Measurements from ENCODE around the gene FBXO8. TPM values are rescaled to one million over a fixed set of nuclear protein-coding genes. Genes with fewer than 3 reads are reported as not detected.

FBXO8 gene
- total RNA-seq, 1 experiment from 2014 or later, result 5.8 TPM

- ChIA-PET POLR2A (interaction anchor here (0.5 kb wide), 1 partner anchor 149 kb away, joined by 3 read pairs; no protein-coding TSS in a partner anchor), CTCF (interaction anchor here (0.7 kb wide), 1 partner anchor 38 kb away, joined by 4 read pairs; no protein-coding TSS in a partner anchor)
- Histone ChIP-seq H3K36me3 (ENCODE audit: control insufficient read depth, insufficient read depth, low read length) (no peaks in the 10 kb centered on the region), H3K4me3 (ENCODE audit: low read depth in 2 of 2, low read length in 2 of 2) (no peak overlapping the region), H3K9me3 (ENCODE audit: control insufficient read depth, insufficient read depth, low read depth, low read length) (no peaks in the 10 kb centered on the region), H3K4me1 (ENCODE audit: control insufficient read depth, insufficient read depth, low read length) (no peaks in the 10 kb centered on the region), H3K27ac (ENCODE audit: low read length) (no peak overlapping the region), H3K27me3 (ENCODE audit: control insufficient read depth, insufficient read depth, low read length) (no peaks in the 10 kb centered on the region)
- no TSS peak for BruUV-seq (replicated peaks)
- ATAC-seq (no peak), DNase-seq (ENCODE audit: low read depth, low spot score) (peak; percentile 10)
- no peak for TF ChIP-seq POLR2AphosphoS5 (IDR thresholded peaks at IDR 0.05; ENCODE audit: low read depth, low read length)
- no peak for TF ChIP-seq REST (IDR thresholded peaks at IDR 0.05; ENCODE audit: insufficient read depth in 1 of 2, low read depth in 2 of 2, low read length in 1 of 2)
- no peak for TF ChIP-seq TCF7L2 (IDR thresholded peaks at IDR 0.05; ENCODE audit: low read depth, low read length)
- TF ChIP-seq SIN3A (IDR thresholded peaks at IDR 0.05; ENCODE audit: borderline replicate concordance, insufficient read depth, low read depth, low read length), result no peak
- TF ChIP-seq CTCF (IDR thresholded peaks at IDR 0.05), result peak; percentile 37; the same call in 1 of the 2 replicates
- intact Hi-C loops (cut with micrococcal nuclease; ENCODE audit: unreplicated experiment), result loop anchor here (5.0 to 10.0 kb wide), 2 partner anchors 97 to 164 kb away; no protein-coding TSS in a partner anchor
- in situ Hi-C loops (cut with HindIII; ENCODE audit: low pct_unique_long_range_greater_than_20kb, low sequenced_read_pairs), result no loop called here
Measured at GRCh38 chr4:174318829-174319764, 35.6 kb upstream of the FBXO8 start.

GRCh38 chr4:174317531-174317930 is 34.1 kb upstream of the FBXO8 start:
- no TSS peak for BruUV-seq (replicated peaks)
- DNase-seq (ENCODE audit: low read depth, low spot score) (no peak), ATAC-seq (no peak)
- no peak for TF ChIP-seq POLR2AphosphoS5 (IDR thresholded peaks at IDR 0.05; ENCODE audit: low read depth, low read length)
- no peak for TF ChIP-seq TCF7L2 (IDR thresholded peaks at IDR 0.05; ENCODE audit: low read depth, low read length)
- no peak for TF ChIP-seq CTCF (IDR thresholded peaks at IDR 0.05)
- TF ChIP-seq REST (IDR thresholded peaks at IDR 0.05; ENCODE audit: insufficient read depth in 1 of 2, low read depth in 2 of 2, low read length in 1 of 2), result no peak
- TF ChIP-seq SIN3A (IDR thresholded peaks at IDR 0.05; ENCODE audit: borderline replicate concordance, insufficient read depth, low read depth, low read length), result no peak
- Histone ChIP-seq H3K27ac (ENCODE audit: low read length) (no peak overlapping the region), H3K4me1 (ENCODE audit: control insufficient read depth, insufficient read depth, low read length) (no peaks in the 10 kb centered on the region), H3K36me3 (ENCODE audit: control insufficient read depth, insufficient read depth, low read length) (no peaks in the 10 kb centered on the region), H3K9me3 (ENCODE audit: control insufficient read depth, insufficient read depth, low read depth, low read length) (no peaks in the 10 kb centered on the region), H3K4me3 (ENCODE audit: low read depth in 2 of 2, low read length in 2 of 2) (no peak overlapping the region), H3K27me3 (ENCODE audit: control insufficient read depth, insufficient read depth, low read length) (no peaks in the 10 kb centered on the region)
- ChIA-PET CTCF (no interaction called here), POLR2A (no interaction called here)
- intact Hi-C loops (cut with micrococcal nuclease; ENCODE audit: unreplicated experiment) (loop anchor here (5.0 to 10.0 kb wide), 2 partner anchors 95 to 163 kb away; no protein-coding TSS in a partner anchor), in situ Hi-C loops (cut with HindIII; ENCODE audit: low pct_unique_long_range_greater_than_20kb, low sequenced_read_pairs) (no loop called here)
